Caco-2 (cell line): Measurements from ENCODE around the gene POLR1D. TPM values are rescaled to one million over a fixed set of nuclear protein-coding genes. Genes with fewer than 3 reads are reported as not detected.

Experiments used
- BruUV-seq: library from RNA; stranded (reverse); fragments of 400-500 nt; replicated peaks from 2 replicates; lab custom pipeline; 2021; lab: Mats Ljungman, UMichigan
- CTCF ChIA-PET: fragments of 300-600 bp; sonication (Branson Sonifier 250); formaldehyde crosslinking; loops from one replicate; lab custom pipeline; 2022; ENCODE audit warnings: antibody characterized with exemption; lab: Charles Lee
- POLR2A ChIA-PET: fragments of 300-600 bp; sonication (Branson Sonifier 250); formaldehyde crosslinking; loops from one replicate; lab custom pipeline; 2022; ENCODE audit warnings: antibody characterized with exemption; lab: Charles Lee
- DNase-seq, 2 experiments: peaks; one replicate each; pipeline versions ENCODE4 v3.0.0 to v3.0.0-alpha.2; 2020 to 2022
- H3K27me3 ChIP-seq: replicated peaks from 2 replicates; pipeline ENCODE4 v1.6.0; 2011; ENCODE audit warnings: low read length; ENCODE audit not compliant: control insufficient read depth, insufficient read depth
- H3K36me3 ChIP-seq: 2 replicates; pipeline ENCODE4 v1.5.1; 2011; ENCODE audit warnings: low read length; ENCODE audit not compliant: control insufficient read depth, insufficient read depth
- H3K4me1 ChIP-seq: fragments of 250-450 bp; sonication (Bioruptor Pico); 2 replicates; pipeline ENCODE4 v1.5.1; 2020; ENCODE audit warnings: mild to moderate bottlenecking
- H3K4me3 ChIP-seq: 2 replicates; pipeline ENCODE4 v1.5.1; 2011; ENCODE audit warnings: low read depth, mild to moderate bottlenecking, control low read depth, low read length
- H3K9me3 ChIP-seq: fragments of 250-450 bp; sonication (Bioruptor Pico); 2 replicates; pipeline ENCODE4 v1.5.1; 2020; ENCODE audit warnings: mild to moderate bottlenecking, moderate library complexity
- H3K27ac Mint-ChIP-seq: one replicate; pipeline ENCODE4 v1.8.0; 2022; ENCODE audit warnings: mixed read lengths; ENCODE audit not compliant: unreplicated experiment
- H3K27me3 Mint-ChIP-seq: one replicate; pipeline ENCODE4 v1.8.0; 2022; ENCODE audit warnings: mixed read lengths; ENCODE audit not compliant: insufficient read depth, unreplicated experiment
- H3K36me3 Mint-ChIP-seq: one replicate; pipeline ENCODE4 v1.8.0; 2022; ENCODE audit warnings: mild to moderate bottlenecking, mixed read lengths; ENCODE audit not compliant: insufficient read depth, unreplicated experiment
- H3K4me1 Mint-ChIP-seq: one replicate; pipeline ENCODE4 v1.8.0; 2022; ENCODE audit warnings: low read depth, mixed read lengths; ENCODE audit not compliant: unreplicated experiment
- H3K4me3 Mint-ChIP-seq: one replicate; pipeline ENCODE4 v1.8.0; 2022; ENCODE audit warnings: mild to moderate bottlenecking, moderate library complexity, mixed read lengths; ENCODE audit not compliant: unreplicated experiment
- H3K9me3 Mint-ChIP-seq: one replicate; pipeline ENCODE4 v1.8.0; 2022; ENCODE audit warnings: mixed read lengths; ENCODE audit not compliant: unreplicated experiment
- CTCF ChIP-seq, 2 experiments: fragments of 200-600 bp in 1 of 2; IDR thresholded peaks; 1 replicate in 1 of 2; 2 replicates in 1 of 2; pipeline versions ENCODE4 v1.5.1 to v1.8.0; 2011 to 2022; ENCODE audit warnings: antibody characterized with exemption in 1 of 2, control low read depth in 1 of 2, inconsistent platforms in 1 of 2, low read depth in 1 of 2, low read length in 1 of 2, mild to moderate bottlenecking in 1 of 2, moderate library complexity in 1 of 2; ENCODE audit not compliant: insufficient read depth in 1 of 2, severe bottlenecking in 1 of 2, unreplicated experiment in 1 of 2
- intact Hi-C: fragments of 100-400 bp; cut with micrococcal nuclease; formaldehyde crosslinking; loops from one replicate; pipeline ENCODE4 v1.10.0; 2022; ENCODE audit not compliant: unreplicated experiment
- total RNA-seq: library from RNA; stranded (reverse); gene quantifications from 2 replicates; pipeline ENCODE4 v1.2.3, GENCODE V29; 2022

Gene POLR1D
- total RNA-seq, 1 experiment from 2014 or later, result 201 TPM

DNA sequence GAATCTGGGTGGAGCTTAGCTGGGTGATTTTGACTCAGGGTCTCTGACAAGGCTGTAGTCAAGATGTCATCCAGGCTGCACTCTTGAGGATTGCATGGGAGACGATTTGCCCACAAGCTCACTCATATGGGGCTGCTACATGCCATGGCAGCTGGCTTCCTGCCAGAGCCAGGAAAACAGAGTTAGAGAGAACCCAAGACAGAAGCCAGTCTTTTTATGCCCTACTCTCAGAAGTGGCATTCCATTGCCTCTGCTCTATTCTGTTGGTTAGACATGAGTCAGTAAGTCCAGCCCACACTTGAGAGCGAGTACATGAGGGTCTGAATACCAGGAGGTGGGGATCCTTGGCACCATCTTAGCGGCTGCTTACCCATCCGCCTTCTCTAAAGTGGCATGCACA lies 9.5 kb downstream of the POLR1D start:
- Histone ChIP-seq H3K4me3 (no peak overlapping the region), H3K9me3 (no peaks in the 10 kb centered on the region), H3K27me3 (no peaks in the 10 kb centered on the region), H3K36me3 (no peaks in the 10 kb centered on the region), H3K4me1 (no peaks in the 10 kb centered on the region; the same call in 1 of the 2 replicates)
- no peaks in the 10 kb centered on the region for H3K9me3 Mint-ChIP-seq
- H3K36me3 Mint-ChIP-seq, result peaks cover 15% of the 10 kb centered on the region
- DNase-seq, result no peak
- peaks cover 16% of the 10 kb centered on the region for H3K4me1 Mint-ChIP-seq
- no peak overlapping the region for H3K4me3 Mint-ChIP-seq
- BruUV-seq, result no TSS peak
- H3K27ac Mint-ChIP-seq, result no peak overlapping the region
- H3K27me3 Mint-ChIP-seq, result no peaks in the 10 kb centered on the region
- ChIA-PET POLR2A (no interaction called here), CTCF (no interaction called here)
- intact Hi-C loops, result no loop called here
- TF ChIP-seq CTCF (IDR thresholded peaks at IDR 0.05; ENCODE audit: insufficient read depth in 1 of 2, low read depth in 1 of 2, low read length in 1 of 2, severe bottlenecking in 1 of 2, unreplicated experiment in 1 of 2), result no peak

DNA sequence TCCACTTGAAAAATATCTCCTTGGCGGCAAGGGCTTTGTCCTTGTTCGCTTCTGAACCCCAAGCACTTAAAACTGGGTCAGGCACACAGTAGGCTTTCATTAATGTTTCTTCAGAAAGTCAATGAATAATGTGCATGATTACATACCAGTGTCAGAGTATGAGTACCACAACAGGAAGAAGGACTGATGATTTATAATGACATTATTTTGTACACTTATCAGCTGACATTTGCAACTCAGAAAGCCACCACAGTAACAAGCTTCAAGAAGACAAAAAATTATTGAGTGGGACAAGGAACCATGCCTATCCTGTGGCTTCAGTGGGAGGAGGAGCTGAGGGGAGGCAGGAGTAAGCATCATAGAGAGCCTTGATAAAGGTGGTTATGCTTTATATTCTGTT lies 10.0 kb downstream of the POLR1D start:
- peaks cover 15% of the 10 kb centered on the region for H3K36me3 Mint-ChIP-seq
- no peaks in the 10 kb centered on the region for H3K36me3 ChIP-seq
- BruUV-seq, result no TSS peak
- H3K4me3 Mint-ChIP-seq, result no peak overlapping the region
- H3K9me3 ChIP-seq, result no peaks in the 10 kb centered on the region
- no peaks in the 10 kb centered on the region for H3K27me3 Mint-ChIP-seq
- intact Hi-C loops, result no loop called here
- H3K9me3 Mint-ChIP-seq, result no peaks in the 10 kb centered on the region
- no peaks in the 10 kb centered on the region for H3K27me3 ChIP-seq
- H3K4me1 ChIP-seq, result no peaks in the 10 kb centered on the region
- H3K4me1 Mint-ChIP-seq, result peaks cover 12% of the 10 kb centered on the region
- ChIA-PET POLR2A (no interaction called here), CTCF (no interaction called here)
- no peak for DNase-seq
- no peak overlapping the region for H3K4me3 ChIP-seq
- no peak for TF ChIP-seq CTCF (IDR thresholded peaks at IDR 0.05; ENCODE audit: insufficient read depth in 1 of 2, low read depth in 1 of 2, low read length in 1 of 2, severe bottlenecking in 1 of 2, unreplicated experiment in 1 of 2)
- no peak overlapping the region for H3K27ac Mint-ChIP-seq

- CTCF ChIA-PET, result no interaction called here
- no peak overlapping the region for H3K4me3 Mint-ChIP-seq
- TF ChIP-seq CTCF (IDR thresholded peaks at IDR 0.05; ENCODE audit: insufficient read depth in 1 of 2, low read depth in 1 of 2, low read length in 1 of 2, severe bottlenecking in 1 of 2, unreplicated experiment in 1 of 2), result no peak
- BruUV-seq, result no TSS peak
- Histone ChIP-seq H3K4me3 (no peak overlapping the region), H3K36me3 (no peaks in the 10 kb centered on the region), H3K9me3 (no peaks in the 10 kb centered on the region), H3K27me3 (no peaks in the 10 kb centered on the region), H3K4me1 (no peaks in the 10 kb centered on the region)
- H3K27me3 Mint-ChIP-seq, result no peaks in the 10 kb centered on the region
- POLR2A ChIA-PET, result no interaction called here
- H3K27ac Mint-ChIP-seq, result no peak overlapping the region
- DNase-seq, result no peak
- peaks cover 11% of the 10 kb centered on the region for H3K36me3 Mint-ChIP-seq
- no peaks in the 10 kb centered on the region for H3K9me3 Mint-ChIP-seq
- intact Hi-C loops, result no loop called here
- peaks cover 9% of the 10 kb centered on the region for H3K4me1 Mint-ChIP-seq
These were observed 10.5 kb downstream of the POLR1D start for GRCh38 chr13:27632214-27632613.
